Stimulated activated CD4-positive, alpha-beta T cell treated with anti-CD3 and anti-CD28 coated beads, Interleukin-4, amount 100 ng/mL, for 1 hour (primary cell): ENCODE measurements around the gene SALL2.
A peak's percentile ranks its signal among the peaks of the same experiment; 100 is the strongest.
"Not testable (repeated sequence)": the region's sequence is repeated elsewhere in the genome, so short reads cannot be mapped to it uniquely, and the experiment has no call there.

Experiments
- DNase-seq: peaks from one replicate; pipeline ENCODE4 v3.0.0-alpha.2; 2020

Gene SALL2

DNA sequence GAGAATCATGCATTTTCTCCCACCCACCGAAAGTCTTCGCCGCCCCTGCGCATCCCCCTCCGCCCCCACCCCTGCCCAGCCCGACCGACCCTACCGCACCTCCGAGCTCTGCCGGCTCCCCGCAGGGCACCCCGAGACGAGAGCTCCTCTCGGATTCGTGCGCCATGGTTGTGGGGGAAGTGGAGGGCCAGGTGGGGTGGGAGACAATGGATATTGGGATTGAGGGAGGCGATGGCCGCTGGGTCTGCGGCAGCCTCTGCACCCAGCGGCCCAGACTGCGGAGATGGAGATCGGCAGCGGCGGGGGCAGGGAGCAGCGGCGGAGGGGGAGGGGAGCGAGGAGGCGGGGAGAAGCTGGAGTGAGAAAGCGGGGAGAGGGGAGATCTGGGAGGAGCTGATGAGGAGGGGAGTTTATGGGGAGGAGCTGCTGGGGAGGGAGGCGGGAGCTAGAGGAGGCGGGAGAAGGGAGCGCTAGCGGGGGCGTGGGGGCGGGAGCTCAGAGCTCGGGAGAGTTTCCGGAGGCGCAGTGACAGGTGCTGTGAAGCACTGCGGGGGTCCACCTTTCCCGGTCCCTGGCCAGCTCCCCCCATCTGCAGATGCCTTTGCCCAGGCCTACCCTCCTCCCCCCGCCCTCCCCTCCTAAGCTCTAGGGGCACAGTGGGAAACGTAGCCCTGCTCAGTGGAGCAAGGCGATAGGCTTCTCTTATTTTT lies at the start of gene SALL2:
Gene SALL2, minus strand, starts transcription at position 385 of the 710 bp plus-strand sequence. Its CDS starts 219 bp downstream, at position 166.
- peak; percentile 72 for DNase-seq

DNA sequence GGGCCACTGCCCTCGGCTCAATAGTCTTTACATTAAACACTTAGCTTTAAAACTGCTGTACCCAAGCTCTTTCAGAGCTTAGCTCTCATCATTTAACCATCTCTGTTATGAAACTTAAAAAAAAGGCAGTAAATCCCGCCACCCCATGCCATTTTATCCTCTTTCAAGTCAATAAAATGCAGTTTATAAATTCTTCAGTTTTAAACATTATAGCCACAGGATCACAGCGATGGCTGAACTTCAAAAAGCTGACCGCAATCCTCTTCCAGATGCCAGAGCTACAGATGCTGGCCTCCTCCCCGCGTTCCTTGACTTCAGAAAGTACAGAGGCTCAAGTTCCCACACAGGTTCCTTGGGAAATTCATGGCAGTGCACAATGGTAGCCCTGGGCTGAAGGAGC lies 49.5 kb upstream of the SALL2 start:
- DNase-seq: no peak

DNA sequence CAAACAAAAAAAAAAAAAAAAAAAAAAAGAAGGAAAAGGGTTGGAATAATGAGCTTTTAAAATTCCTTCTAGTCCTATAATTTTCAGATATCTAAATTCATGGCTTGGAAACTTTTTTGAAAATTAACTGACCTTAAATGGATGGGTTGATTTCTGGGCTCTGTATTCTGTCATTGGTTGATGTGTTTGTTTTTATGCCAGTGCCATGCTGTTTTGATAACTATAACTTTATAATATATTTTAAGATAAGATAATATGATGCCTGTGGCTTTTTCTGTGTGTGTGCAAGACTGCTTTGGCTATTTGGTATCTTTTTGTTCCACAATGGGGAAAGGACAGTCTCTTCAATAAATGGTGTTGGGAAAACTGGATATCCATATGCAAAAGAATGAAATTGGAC lies 46.5 kb upstream of the SALL2 start:
- no peak for DNase-seq

DNA sequence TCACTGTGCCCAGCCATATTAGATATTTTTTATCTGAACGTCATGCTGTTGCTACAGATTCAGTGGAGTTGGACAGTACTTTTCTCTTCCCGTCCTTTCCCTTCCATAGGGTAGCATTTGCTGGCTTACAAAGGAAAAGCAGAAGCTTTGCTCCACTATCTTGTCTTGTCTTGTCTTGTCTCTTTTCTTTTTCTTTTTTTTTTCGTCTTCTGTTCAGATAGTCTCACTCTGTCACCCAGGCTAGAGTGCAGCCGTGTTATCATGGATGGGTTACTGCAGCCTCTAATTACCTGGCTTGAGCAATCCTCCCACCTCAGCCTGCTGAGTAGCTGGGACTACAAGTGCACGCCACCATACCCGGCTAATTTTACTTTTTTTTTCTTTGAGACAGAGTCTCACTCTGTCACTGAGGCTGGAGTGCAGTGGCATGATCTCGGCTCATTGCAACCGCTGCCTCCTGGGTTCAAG lies 32.6 kb upstream of the SALL2 start:
- no peak for DNase-seq

DNA sequence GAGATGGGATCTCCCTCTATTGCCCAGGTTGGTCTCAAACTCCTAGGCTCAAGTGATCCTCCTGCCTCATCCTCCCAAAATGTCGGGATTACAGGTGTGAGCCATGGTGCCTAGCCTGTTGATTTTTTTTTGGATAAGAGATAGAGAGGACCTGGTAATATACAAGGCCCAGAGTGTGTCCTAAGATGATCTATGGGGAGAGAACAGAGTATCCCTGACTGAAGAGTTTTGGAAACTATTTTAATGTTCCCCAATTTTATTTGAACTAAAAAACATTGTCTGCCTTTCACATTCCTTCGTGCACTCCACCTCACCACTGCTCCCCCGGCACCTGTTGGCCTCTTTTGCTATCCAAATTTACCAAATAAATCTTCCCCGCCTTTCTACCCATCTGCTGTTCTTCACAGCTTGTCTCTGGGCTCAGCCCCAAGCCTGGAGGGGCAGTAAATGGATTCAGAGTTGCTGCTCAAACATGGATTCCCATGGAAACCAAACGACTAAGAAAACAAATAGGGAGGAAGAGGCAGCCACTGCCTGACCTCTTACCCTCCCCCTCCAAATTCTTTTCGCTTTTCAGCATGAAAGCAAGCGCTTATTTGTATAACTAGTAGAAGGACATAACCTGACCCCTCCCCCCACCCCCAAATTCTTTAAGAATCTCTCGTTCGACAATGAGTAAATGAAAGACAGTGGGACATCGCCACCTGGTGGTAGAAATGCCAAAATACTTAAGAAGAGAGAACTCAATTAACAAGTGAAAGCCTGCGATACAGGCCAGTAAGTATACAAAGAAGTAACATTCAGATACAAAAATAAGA lies 31.1 kb upstream of the SALL2 start:
- DNase-seq: peak; percentile 59

DNA sequence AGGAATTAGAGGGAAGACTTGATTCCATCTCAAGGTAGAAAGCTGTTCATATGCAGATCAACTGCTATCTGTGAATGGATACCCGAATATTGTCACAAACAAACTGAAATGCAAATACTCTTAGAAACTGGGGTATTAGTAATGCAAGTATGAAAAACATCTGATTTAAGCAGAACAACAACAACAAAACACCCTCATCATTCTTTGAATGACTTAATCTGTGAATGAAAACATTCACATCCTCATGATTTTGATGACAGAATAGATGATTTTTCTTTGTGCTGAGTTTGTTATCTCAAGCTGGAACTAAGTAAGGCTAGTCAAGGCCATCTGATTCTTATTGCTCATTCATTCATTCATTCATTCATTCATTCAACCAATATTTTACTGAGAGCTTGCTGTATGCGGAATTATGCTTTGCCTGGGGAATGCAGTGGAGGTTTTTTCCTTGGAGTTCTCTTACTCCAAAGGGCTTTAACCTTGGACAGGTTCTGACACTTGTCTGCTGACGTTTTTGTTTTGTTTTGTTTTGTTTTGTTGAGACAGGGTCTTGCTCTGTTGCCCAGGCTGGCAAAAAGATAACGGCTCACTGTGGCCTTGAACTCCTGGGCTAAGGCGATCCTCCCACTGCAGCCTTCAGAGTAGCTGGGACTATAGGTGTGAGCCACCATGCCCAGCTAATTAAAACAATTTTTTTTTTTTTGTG lies 30.4 kb upstream of the SALL2 start:
- no peak for DNase-seq

DNA sequence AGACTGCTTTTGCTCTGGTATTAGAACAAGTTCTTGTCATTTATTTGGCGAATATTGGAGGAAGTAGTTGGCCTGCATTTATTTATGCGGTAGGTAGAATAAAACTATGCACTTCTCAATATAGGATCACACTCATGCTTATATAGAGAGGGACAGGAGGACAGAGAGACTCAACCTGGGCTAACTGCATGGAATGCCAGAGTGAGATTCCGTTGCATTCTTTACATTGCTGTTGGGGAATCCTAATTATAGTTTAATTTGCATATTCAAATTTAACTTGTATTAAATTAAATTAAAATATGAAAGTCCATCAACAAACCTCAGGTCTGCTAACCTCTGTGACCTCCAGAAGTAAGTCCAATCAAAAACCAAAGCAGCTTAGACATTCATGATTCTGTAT lies 27.1 kb upstream of the SALL2 start:
- no peak for DNase-seq

DNA sequence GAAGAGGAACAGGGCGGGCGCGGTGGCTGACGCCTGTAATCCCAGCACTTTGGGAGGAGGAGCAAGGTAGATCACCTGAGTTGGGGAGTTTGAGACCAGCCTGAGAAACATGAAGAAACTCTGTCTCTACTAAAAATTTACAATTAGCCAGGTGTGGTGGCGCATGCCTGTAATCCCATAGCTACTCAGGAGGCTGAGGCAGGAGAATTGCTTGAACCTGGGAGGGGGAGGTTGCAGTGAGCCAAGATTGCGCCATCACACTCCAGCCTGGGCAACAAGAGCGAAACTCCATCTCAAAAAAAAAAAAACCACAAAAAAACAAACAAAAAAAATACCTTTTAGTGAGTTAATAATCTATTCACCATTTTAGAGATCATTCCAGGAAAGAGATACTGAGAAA lies 18.4 kb upstream of the SALL2 start:
- not testable (repeated sequence) for DNase-seq

DNA sequence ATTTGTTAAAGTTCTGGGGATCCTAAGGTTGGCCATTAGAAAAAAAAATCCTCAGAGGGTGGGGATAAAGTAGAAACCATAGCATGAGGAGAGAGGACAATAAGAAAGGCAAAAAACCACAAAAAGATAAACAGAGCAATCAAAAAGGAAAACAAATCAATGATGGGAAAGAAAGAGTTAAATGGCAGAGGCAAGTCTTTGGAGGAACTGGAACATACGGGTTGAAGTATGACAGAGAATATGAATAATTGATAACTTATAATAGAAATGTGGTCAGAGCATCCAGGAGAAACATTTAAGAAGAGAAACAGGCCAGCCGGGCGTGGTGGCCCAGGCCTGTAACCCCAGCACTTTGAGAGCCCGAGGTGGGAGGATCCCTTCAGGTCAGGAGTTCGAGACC lies 17.8 kb upstream of the SALL2 start:
- DNase-seq: no peak

DNA sequence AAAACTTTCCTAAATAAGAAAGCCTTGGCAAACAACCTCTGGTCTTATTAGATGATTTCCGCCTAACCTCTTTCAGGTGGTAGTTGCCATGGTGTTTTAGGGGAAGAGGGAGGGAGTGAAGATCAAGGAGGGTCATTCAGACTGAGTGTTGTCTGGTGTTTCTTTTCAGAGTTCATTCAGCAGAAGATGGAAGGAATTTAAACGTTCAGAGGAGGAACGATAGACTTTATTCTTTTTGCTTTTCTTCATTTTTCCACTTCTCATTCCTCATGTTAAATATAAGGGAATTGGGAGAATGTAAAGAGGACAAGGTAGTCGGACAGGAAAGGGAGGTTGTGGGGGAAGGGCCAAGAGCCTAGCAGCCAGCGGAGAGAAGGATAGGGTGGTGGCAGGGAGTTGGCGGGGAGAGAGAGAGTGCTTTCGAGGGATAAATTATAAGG lies 17.4 kb upstream of the SALL2 start:
- DNase-seq: no peak

DNA sequence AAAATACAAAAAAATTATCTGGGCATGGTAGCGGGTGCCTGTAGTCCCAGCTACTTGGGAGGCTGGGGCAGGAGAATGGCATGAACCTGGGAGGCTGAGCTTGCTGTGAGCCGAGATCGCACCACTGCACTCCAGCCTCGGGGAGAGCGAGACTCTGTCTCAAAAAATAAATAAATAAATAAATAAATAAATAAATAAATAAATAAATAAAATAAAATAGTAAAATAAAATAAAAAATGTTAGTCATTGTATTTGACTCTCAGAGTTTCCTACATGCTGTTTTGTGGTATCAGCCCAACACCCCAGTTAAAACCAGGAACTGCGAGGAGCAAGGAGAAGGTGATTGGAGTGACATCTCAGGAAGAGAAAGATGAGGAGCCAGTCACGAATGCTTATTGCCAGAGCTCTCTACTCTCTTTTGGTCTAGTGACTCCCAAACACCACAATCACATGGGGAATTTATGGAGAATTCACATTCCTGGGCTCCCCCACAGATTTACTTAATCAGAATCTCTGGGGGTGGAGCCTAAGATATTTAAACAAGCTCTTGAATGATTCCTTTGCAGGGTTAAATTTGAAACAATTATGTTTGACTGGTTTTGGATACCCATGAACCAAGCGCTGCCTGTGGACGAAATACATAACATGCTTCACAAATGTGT lies 15.4 kb upstream of the SALL2 start:
- DNase-seq: no peak

DNA sequence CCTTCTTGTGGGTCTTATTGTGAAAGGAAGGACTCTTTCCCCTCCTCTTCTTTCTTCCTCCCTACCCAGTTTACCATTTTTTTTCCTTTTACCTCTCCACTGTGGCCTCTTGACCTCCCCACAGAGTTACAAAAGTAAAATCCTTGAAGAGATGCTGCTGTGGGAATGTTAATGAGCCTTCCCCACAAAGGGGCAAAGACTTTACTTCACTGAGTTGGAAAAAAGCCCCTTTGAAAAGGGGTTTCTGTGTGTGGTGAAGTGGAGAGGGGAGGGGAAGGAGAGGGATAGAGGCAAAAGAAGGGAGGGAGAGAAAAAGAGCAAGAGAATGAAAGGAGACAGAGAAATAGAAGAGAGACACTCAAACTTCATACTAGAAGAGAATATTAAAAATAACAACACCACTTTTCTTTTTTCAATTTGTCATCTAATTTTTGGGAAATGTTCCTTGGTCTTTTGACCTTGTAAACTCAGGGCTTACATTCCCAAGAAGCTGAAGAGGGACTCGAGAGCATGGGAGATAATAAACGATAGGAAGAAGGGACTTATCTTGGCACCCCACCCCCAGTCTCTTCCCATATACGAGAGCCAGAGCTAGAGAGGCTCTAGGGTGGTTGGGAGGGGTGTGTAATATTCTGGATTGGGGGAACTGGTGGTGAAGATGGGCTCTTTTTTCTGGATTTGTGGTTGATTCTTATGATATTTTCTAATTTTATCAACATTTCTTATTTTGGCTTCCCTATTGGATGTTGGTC lies 13.2 kb upstream of the SALL2 start:
- no peak for DNase-seq

DNA sequence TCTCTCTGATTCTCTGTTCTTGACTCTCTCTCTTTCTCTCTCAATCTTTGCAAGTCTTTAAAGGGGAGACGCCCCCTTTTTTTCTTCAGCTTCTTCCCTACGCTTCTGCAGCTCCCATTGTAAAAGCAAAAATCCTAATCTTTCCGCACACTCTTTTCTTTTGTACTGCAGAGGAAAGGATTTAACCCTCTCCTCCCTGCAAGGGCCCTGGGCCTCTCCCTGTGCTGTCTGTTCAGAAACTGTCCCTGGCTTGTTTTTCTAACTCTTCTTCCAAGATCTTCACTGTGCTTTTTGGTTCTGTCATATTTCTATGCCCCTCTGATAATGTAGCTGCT lies 10.9 kb upstream of the SALL2 start:
- DNase-seq: no peak

DNA sequence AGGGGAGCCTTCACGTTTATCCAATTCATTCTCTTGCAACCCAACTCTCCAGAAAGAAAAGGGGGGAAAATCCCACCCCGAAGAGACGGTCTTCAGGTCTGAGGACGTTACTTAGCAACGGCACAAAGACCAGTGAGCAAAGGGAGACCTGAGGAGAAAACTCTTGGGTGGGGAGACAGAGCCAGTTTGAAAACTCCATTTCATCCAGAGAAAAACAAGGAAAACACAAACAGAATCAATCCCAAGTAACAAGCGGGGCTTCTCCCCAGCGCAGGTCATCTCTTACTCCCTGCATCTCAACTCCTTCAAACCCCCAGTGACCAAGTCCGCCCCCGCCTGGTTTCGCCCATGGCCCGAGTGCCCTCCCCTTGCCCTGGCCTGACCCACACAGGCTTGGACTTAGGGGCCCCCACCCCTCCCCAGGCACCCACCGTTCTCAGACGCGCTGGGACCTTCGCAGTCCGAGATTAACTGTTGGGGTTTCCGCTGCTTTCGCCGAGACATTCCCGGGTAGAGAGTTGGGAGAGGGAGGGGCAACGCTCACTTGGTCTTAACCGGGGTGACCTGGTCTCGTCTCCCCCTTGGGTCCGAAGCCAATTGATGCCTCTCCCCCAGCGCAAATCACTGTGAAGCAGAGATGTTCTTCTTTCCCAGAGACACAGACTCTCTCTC lies 10.4 kb upstream of the SALL2 start:
- DNase-seq: no peak

DNA sequence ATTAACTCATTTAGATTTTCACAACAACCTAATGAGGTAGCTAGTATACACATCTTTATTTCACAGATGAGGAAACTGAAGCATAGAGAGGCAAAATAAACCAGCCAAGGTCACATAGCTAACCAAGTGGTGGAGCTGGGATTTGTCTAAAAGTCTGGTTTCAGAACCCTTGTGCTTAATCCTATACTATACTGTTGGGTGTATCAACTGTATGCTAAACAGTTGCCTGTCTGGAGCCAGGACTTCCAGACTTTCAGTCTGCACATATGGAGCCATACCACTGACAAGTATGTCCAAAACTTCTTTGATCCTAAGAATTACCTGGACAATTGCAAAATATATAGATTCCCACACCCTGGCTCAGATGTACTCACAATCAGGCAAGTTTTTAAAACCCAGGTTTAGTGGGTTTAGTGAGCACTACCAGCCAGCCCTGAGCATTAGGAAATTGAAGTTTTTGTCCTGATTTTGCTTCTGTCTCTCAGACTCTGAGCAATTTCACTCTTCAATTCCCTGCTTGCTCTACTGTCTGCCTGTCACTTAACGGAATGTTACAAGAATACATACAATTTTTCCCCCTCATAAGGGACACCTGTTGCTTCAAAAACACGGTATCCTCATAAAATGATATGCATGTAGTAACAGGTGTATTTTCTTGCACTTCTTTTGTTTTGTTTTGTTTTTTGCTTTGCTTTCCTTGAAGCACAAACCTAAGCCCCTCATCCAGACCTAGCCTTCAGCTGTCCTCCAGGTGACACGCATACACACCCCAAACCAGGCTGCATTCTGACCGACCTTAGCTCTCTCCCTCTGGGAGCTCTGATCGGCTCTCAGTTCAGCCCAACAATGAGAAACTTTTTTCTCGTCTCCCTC lies 9.6 kb upstream of the SALL2 start:
- DNase-seq: no peak

DNA sequence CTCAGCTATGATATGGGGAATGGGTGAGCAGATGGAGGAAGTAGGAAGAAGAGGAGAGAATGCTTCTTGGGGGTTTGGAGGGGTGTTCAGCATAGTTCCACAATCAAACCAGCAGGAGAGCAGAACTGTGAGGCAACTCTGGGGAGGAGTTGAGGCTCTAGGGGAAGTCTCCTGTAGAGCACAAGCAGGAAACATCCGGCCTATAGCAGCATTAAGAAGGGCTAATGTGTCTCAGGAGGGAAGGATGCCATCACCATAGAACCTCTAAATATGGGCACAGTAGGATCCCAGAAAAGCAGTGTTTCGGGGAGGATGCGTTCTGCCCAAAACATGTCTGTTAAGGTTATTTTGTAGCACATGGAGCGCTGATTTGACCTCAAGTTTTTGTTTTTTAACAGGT lies 8.4 kb upstream of the SALL2 start:
- no peak for DNase-seq

DNA sequence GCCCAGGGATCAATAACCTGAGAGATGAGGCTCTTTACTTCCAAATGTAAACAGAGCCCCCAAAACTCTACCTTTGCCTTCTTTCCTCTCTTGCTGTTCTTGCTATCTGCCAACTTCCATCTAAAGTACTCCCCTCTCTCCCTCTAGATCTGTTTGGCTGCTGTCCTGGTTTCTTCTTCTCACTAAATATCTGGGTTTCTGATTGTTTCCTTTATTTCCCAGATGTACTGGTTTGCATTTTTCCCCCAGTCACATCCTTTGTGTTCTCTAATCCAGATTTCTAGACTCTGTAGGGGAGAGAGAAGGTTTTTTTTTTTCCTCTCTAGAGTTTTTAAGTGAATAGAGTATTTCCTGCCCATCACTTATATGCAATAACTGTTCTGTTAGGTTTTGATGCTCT lies 7.1 kb upstream of the SALL2 start:
- DNase-seq: no peak

DNA sequence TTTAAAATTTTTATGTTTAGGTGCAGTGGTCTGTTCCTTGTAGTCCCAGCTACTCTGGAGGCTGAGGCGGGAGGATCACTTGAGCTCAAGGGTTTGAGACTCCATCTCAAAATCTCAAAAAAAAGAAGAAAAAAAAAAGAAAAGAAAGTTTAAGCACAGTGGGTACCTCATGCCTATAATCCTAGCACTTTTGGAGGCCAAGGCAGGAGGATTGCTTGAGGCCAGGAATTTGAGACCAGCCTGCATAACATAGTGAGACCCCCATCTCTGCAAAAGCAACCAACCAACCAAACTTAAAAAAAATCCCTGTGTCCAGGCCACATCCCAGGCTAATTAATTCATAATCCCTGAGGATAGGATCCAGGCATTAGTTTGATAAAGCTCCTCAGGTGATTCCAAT lies 3.4 kb upstream of the SALL2 start:
- DNase-seq: no peak

DNA sequence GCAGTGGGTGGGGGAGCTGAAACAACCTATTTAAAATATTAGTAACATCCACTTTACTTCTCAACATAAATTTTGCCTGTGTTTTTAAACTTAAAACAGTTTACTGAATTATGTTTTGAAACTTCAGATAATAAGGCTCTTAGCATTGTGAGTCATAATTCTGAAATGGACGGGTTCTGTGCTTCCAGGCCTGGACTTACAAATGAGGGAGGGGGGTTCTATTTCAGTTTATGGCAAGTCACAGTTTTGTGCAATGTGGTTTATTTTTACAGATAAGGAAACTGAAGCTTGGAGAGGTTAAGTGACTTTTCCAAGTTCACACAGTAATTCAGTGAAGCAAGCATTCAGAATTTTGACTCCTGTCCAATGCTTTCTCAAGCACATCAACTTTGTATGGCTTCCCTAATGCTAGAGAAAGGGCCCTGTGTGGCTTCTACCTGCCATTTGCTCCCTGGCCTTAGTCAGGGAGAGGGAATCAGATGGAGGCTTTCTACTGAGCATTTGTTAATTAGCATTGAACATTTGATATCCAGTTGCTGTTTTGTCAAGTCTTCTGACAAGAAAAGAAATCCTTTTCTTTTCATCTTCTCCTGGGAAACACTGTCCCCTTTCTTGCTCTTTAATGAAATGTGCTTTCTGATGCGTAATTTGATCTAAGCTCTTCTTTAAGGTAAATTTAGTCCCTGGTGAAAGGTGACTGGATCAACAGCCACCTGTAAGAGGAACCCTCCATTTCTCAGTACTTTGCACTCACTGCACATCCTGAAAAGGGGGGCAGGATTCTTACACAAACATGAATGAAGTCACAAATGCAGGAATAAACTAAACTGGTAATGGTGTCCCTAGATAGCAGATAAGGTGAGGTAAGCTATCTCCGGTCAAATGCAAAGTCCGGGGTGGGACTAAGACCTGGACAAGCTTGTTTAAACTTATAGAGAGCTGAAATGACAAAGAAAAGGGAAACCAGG lies 2.5 kb upstream of the SALL2 start:
- DNase-seq: no peak

DNA sequence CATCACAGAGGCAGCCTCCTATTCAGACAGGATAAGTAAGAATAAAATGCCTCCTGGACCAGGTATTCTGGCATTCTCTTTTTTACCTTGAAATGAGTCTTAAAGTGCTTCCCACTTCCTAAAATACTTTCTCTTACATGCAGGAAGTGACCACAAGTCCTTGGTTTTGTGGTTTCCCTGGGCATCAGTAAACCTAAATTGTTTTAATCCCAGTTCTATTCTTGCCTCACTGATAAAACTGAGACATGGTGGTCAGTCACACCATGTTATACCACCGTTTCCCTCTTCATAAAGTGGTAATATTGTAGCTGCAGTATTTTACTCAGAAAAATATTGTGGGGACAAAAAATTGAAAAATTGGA lies 1.2 kb upstream of the SALL2 start:
- no peak for DNase-seq
